ENCODE measurements around the gene ARHGAP45.
A peak's percentile ranks its signal among the peaks of the same experiment; 100 is the strongest.

Gene ARHGAP45

GRCh38 chr19:1076951-1077350 is 10.0 kb downstream of the ARHGAP45 start:
- Histone ChIP-seq H3K9me2 (ENCODE audit: low read depth, low read length) (no peaks in the 10 kb centered on the region), H3K9me3 (ENCODE audit: low read length) (no peaks in the 10 kb centered on the region), H3K27ac (ENCODE audit: low read depth, low read length, poor library complexity, severe bottlenecking) (peak overlapping the region; percentile 88), H3K4me1 (ENCODE audit: insufficient read depth, low read length, severe bottlenecking) (peaks cover 37% of the 10 kb centered on the region), H4K20me1 (ENCODE audit: insufficient read depth, low read length) (no peaks in the 10 kb centered on the region), H3K4me2 (ENCODE audit: low read length) (peak overlapping the region; percentile 60), H3K9ac (ENCODE audit: low read length) (peak overlapping the region; percentile 35; the same call in 1 of the 2 replicates), H3K36me3 (ENCODE audit: insufficient read depth, low read length) (peaks cover 65% of the 10 kb centered on the region), H2AFZ (ENCODE audit: low read length) (no peak overlapping the region), H3K79me2 (ENCODE audit: insufficient read depth, low read length) (no peaks in the 10 kb centered on the region), H3F3A (ENCODE audit: insufficient read depth, low read length) (no peaks in the 10 kb centered on the region), H3K4me3 (ENCODE audit: low read depth, low read length, poor library complexity, severe bottlenecking) (peak overlapping the region; percentile 42), H3K27me3 (ENCODE audit: insufficient read depth, low read length) (no peaks in the 10 kb centered on the region)
- TF ChIP-seq EZH2 (IDR thresholded peaks at IDR 0.05; ENCODE audit: borderline replicate concordance, low read length) (no peak), CTCF (IDR thresholded peaks at IDR 0.05; ENCODE audit: low read length) (no peak)

GRCh38 chr19:1079566-1080111 is 12.7 kb downstream of the ARHGAP45 start:
- Histone ChIP-seq H3K4me1 (ENCODE audit: insufficient read depth, low read length, severe bottlenecking) (peaks cover 46% of the 10 kb centered on the region), H3K27me3 (ENCODE audit: insufficient read depth, low read length) (no peaks in the 10 kb centered on the region), H2AFZ (ENCODE audit: low read length) (no peak overlapping the region), H3K79me2 (ENCODE audit: insufficient read depth, low read length) (no peaks in the 10 kb centered on the region), H3K4me2 (ENCODE audit: low read length) (no peak overlapping the region), H3K4me3 (ENCODE audit: low read depth, low read length, poor library complexity, severe bottlenecking) (no peak overlapping the region), H3K9me2 (ENCODE audit: low read depth, low read length) (no peaks in the 10 kb centered on the region), H4K20me1 (ENCODE audit: insufficient read depth, low read length) (no peaks in the 10 kb centered on the region), H3K9me3 (ENCODE audit: low read length) (no peaks in the 10 kb centered on the region), H3K9ac (ENCODE audit: low read length) (no peak overlapping the region), H3K36me3 (ENCODE audit: insufficient read depth, low read length) (peaks cover 67% of the 10 kb centered on the region), H3F3A (ENCODE audit: insufficient read depth, low read length) (no peaks in the 10 kb centered on the region), H3K27ac (ENCODE audit: low read depth, low read length, poor library complexity, severe bottlenecking) (no peak overlapping the region)
- TF ChIP-seq CTCF (IDR thresholded peaks at IDR 0.05; ENCODE audit: low read length): no peak
- no peak for TF ChIP-seq EZH2 (IDR thresholded peaks at IDR 0.05; ENCODE audit: borderline replicate concordance, low read length)

- H3K4me2 ChIP-seq (ENCODE audit: low read length): no peak overlapping the region
- peaks cover 69% of the 10 kb centered on the region for H3K36me3 ChIP-seq (ENCODE audit: insufficient read depth, low read length)
- no peaks in the 10 kb centered on the region for H4K20me1 ChIP-seq (ENCODE audit: insufficient read depth, low read length)
- H2AFZ ChIP-seq (ENCODE audit: low read length): no peak overlapping the region
- TF ChIP-seq CTCF (IDR thresholded peaks at IDR 0.05; ENCODE audit: low read length): no peak
- TF ChIP-seq EZH2 (IDR thresholded peaks at IDR 0.05; ENCODE audit: borderline replicate concordance, low read length): no peak
- no peak overlapping the region for H3K27ac ChIP-seq (ENCODE audit: low read depth, low read length, poor library complexity, severe bottlenecking)
- H3K9ac ChIP-seq (ENCODE audit: low read length): no peak overlapping the region
- peaks cover 39% of the 10 kb centered on the region for H3K4me1 ChIP-seq (ENCODE audit: insufficient read depth, low read length, severe bottlenecking)
- no peak overlapping the region for H3K4me3 ChIP-seq (ENCODE audit: low read depth, low read length, poor library complexity, severe bottlenecking)
- no peaks in the 10 kb centered on the region for H3K9me2 ChIP-seq (ENCODE audit: low read depth, low read length)
- no peaks in the 10 kb centered on the region for H3K79me2 ChIP-seq (ENCODE audit: insufficient read depth, low read length)
- no peaks in the 10 kb centered on the region for H3F3A ChIP-seq (ENCODE audit: insufficient read depth, low read length)
- no peaks in the 10 kb centered on the region for H3K27me3 ChIP-seq (ENCODE audit: insufficient read depth, low read length)
- no peaks in the 10 kb centered on the region for H3K9me3 ChIP-seq (ENCODE audit: low read length)
Measured at GRCh38 chr19:1080360-1081161, 13.6 kb downstream of the ARHGAP45 start.

Measured in OCI-LY1 (cell line).